Activated B cell treated with CpG ODN at 0.5 μM for 24 hours (primary cell): Measurements from ENCODE around the gene FHIT. TPM values are rescaled to one million over a fixed set of nuclear protein-coding genes. Genes with fewer than 3 reads are reported as not detected.

Source experiments
- ATAC-seq: fragments of 200-7000 bp; cut with Tn5 transposase; one replicate; pipeline ENCODE4 v1.10.0; 2021; ENCODE audit warnings: low read depth, mild to moderate bottlenecking, moderate library complexity
- CTCF ChIA-PET: fragments of 350-600 bp; sonication (Branson Sonifier 250); formaldehyde crosslinking; loops from one replicate; lab custom pipeline; 2021; ENCODE audit warnings: antibody characterized with exemption; lab: Charles Lee
- POLR2A ChIA-PET: fragments of 350-600 bp; sonication (Branson Sonifier 250); formaldehyde crosslinking; loops from one replicate; lab custom pipeline; 2021; ENCODE audit warnings: antibody characterized with exemption; lab: Charles Lee
- DNase-seq: peaks from one replicate; pipeline ENCODE4 v3.0.0; 2022
- H3K27ac Mint-ChIP-seq: one replicate; pipeline ENCODE4 v1.8.0; 2020; ENCODE audit warnings: mixed read lengths
- H3K27me3 Mint-ChIP-seq: one replicate; pipeline ENCODE4 v1.8.0; 2021; ENCODE audit warnings: mixed read lengths
- H3K36me3 Mint-ChIP-seq: one replicate; pipeline ENCODE4 v1.8.0; 2021; ENCODE audit warnings: low read depth, mixed read lengths
- H3K4me1 Mint-ChIP-seq: one replicate; pipeline ENCODE4 v1.8.0; 2021; ENCODE audit warnings: mixed read lengths
- H3K4me3 Mint-ChIP-seq: one replicate; pipeline ENCODE4 v1.8.0; 2020; ENCODE audit warnings: mild to moderate bottlenecking, mixed read lengths
- H3K9me3 Mint-ChIP-seq: one replicate; pipeline ENCODE4 v1.8.0; 2020; ENCODE audit warnings: mixed read lengths
- intact Hi-C: fragments of 100-400 bp; cut with micrococcal nuclease; formaldehyde crosslinking; loops from one replicate; pipeline ENCODE4 v1.15.1; 2024
- total RNA-seq: library from RNA; stranded (reverse); gene quantifications from 2 replicates; pipeline ENCODE4 v1.2.3, GENCODE V29; 2022
- TF ChIP-seq, protein P1 (sequence below): fragments of 200-600 bp; IDR thresholded peaks from one replicate; pipeline ENCODE4 v1.8.0; 2022; ENCODE audit warnings: antibody characterized with exemption, mild to moderate bottlenecking

Gene FHIT
- total RNA-seq, 1 donor from 2014 or later = 5.5 TPM

DNA sequence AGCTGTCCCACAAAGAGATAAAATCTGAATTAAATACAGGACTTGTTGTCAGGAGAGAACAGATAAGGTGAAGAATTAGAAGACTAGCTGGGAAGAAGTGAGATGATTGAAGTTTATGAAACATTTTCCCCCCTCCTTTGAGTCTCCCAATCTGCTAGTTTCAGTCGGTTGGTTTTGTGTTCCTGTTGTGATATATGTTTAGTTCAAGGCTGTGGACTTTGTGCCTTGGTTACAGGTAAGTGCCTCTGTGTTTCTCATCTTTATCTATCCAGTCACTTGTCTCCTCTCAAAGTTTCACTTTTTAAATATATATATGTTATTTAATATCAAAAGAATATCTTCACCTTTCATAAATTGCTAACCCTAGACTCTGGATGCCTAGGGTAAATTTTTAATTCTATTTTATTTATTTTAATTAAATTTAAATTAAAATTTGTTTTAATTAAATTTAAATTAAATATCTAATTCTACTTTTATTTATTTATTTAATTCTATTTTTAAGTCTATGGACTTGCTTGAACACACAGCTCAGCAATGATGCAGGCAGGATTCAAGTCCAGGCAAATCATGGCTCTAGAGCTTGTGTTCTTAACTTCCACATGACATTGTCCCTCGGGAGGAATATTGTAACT is 190.0 kb downstream of the FHIT start:
- TF ChIP-seq, protein P1, sequence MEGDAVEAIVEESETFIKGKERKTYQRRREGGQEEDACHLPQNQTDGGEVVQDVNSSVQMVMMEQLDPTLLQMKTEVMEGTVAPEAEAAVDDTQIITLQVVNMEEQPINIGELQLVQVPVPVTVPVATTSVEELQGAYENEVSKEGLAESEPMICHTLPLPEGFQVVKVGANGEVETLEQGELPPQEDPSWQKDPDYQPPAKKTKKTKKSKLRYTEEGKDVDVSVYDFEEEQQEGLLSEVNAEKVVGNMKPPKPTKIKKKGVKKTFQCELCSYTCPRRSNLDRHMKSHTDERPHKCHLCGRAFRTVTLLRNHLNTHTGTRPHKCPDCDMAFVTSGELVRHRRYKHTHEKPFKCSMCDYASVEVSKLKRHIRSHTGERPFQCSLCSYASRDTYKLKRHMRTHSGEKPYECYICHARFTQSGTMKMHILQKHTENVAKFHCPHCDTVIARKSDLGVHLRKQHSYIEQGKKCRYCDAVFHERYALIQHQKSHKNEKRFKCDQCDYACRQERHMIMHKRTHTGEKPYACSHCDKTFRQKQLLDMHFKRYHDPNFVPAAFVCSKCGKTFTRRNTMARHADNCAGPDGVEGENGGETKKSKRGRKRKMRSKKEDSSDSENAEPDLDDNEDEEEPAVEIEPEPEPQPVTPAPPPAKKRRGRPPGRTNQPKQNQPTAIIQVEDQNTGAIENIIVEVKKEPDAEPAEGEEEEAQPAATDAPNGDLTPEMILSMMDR = no peak
- H3K27ac Mint-ChIP-seq = no peak overlapping the region
- ChIA-PET POLR2A (no interaction called here), CTCF (no interaction called here)
- H3K36me3 Mint-ChIP-seq = no peaks in the 10 kb centered on the region
- H3K27me3 Mint-ChIP-seq = no peaks in the 10 kb centered on the region
- intact Hi-C loops = no loop called here
- no peak for DNase-seq
- H3K9me3 Mint-ChIP-seq = no peaks in the 10 kb centered on the region
- no peak overlapping the region for H3K4me3 Mint-ChIP-seq
- ATAC-seq = no peak
- H3K4me1 Mint-ChIP-seq = no peaks in the 10 kb centered on the region

DNA sequence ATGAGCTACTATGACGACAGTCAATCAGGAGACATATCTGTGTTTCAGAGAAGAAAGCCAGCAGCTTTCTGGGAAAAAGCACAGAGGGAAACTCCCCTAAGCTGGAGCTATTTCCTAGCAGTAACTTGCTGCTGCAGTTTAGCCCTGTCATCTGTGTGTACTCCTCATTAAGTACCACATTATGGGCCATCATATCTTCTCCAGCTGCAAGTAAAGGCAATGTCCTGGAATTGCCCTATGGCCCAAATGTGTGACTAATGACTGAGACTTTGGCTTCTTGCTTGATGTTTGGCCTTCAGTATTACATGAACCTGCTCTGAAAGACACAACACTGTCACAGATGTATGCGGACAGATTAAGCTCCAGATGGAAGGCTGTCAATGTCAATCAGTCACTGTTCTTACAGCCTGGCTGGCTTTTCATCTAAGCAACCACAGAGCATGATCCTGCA is 190.8 kb downstream of the FHIT start:
- ChIA-PET CTCF (no interaction called here), POLR2A (no interaction called here)
- no peak overlapping the region for H3K27ac Mint-ChIP-seq
- intact Hi-C loops = no loop called here
- no peaks in the 10 kb centered on the region for H3K4me1 Mint-ChIP-seq
- no peaks in the 10 kb centered on the region for H3K9me3 Mint-ChIP-seq
- no peaks in the 10 kb centered on the region for H3K36me3 Mint-ChIP-seq
- DNase-seq (no peak), ATAC-seq (no peak)
- no peak overlapping the region for H3K4me3 Mint-ChIP-seq
- TF ChIP-seq, protein P1 = no peak
- H3K27me3 Mint-ChIP-seq = no peaks in the 10 kb centered on the region

DNA sequence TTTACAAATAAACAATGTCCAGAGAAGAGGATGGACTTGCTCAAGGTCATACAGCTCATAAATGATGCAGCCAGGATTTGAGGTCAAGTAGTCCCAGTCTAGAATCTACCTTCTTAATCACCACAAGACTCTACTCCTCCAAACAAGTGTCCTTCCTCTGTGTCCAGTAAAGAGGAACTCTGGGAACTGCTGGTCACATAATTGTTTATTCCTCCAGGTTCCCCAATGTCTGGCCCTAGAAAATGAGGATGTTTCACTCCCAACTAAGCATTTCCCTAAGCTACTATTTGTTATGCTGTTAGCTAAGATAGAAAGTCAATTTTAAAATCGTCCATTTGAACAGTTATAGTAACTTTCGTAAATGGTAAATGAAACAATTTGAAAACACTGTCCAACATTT is 192.4 kb downstream of the FHIT start:
- Mint-ChIP-seq H3K36me3 (no peaks in the 10 kb centered on the region), H3K27ac (no peak overlapping the region), H3K27me3 (no peaks in the 10 kb centered on the region), H3K4me3 (no peak overlapping the region), H3K4me1 (no peaks in the 10 kb centered on the region), H3K9me3 (no peaks in the 10 kb centered on the region)
- no peak for DNase-seq
- intact Hi-C loops = no loop called here
- POLR2A ChIA-PET = no interaction called here
- no peak for ATAC-seq
- CTCF ChIA-PET = no interaction called here
- TF ChIP-seq, protein P1 = no peak

DNA sequence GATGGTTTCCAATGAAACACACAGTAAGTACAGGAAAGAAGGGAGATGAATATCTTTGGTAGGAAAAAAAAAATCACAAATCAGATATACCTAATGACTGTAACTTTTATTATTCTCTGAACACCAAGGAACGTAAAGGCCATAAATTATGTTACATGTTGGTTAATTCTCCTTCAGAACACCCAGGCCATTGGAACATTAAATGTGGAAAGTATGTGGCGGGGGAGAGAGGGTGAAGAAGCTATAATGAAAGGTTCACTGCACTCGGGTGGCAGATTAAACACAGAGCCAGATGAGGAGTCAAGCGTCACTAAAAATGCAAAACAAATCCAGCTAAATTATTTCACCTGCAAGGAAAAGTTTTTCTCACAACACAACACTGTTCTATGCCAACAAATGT is 193.8 kb downstream of the FHIT start:
- ATAC-seq (no peak), DNase-seq (no peak)
- ChIA-PET POLR2A (no interaction called here), CTCF (no interaction called here)
- Mint-ChIP-seq H3K36me3 (no peaks in the 10 kb centered on the region), H3K4me1 (no peaks in the 10 kb centered on the region), H3K9me3 (no peaks in the 10 kb centered on the region), H3K27me3 (no peaks in the 10 kb centered on the region), H3K4me3 (no peak overlapping the region), H3K27ac (no peak overlapping the region)
- TF ChIP-seq, protein P1 = no peak
- intact Hi-C loops = no loop called here

DNA sequence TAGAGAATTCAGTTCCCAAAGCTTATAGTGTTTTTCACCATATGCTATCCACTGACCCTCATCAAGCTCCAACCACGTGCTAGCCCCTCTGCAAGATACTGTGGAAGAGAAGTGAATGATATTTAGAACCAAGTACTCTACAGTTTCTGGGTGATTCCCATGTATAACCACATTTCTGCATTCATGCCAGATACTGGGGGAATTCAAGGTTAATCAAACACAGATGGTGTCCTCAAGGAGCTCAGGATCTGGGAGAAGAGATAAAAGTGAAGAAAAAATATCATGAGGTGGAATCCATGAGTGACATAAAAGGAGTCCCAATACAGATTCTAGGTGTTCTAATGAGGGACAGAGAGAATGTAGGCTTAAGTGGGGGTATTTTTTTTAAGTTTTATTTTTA is 195.8 kb downstream of the FHIT start:
- TF ChIP-seq, protein P1 = no peak
- ChIA-PET CTCF (no interaction called here), POLR2A (no interaction called here)
- no peak for ATAC-seq
- Mint-ChIP-seq H3K27ac (no peak overlapping the region), H3K4me1 (no peaks in the 10 kb centered on the region), H3K4me3 (no peak overlapping the region), H3K27me3 (no peaks in the 10 kb centered on the region), H3K9me3 (no peaks in the 10 kb centered on the region), H3K36me3 (no peaks in the 10 kb centered on the region)
- intact Hi-C loops = no loop called here
- DNase-seq = no peak
